Prostate gland (tissue), 2 donors: ENCODE measurements around the gene ADK.

Source experiments
- CTCF ChIP-seq, 4 experiments: fragments of 200-600 bp in 2 of 4; fragments of 450-650 bp in 2 of 4; sonication (generic) in 2 of 4; IDR thresholded peaks; 1 replicate in 3 of 4; 2 replicates in 1 of 4; pipeline ENCODE4 v1.5.1; 2016 to 2019; ENCODE audit warnings: antibody characterized with exemption in 4 of 4, mild to moderate bottlenecking in 2 of 4, moderate library complexity in 2 of 4
- POLR2A ChIP-seq: fragments of 450-650 bp; IDR thresholded peaks from one replicate; pipeline ENCODE4 v1.6.1; 2016; ENCODE audit warnings: antibody characterized with exemption, mild to moderate bottlenecking
- POLR2AphosphoS5 ChIP-seq: sonication (generic); formaldehyde crosslinking; IDR thresholded peaks from one replicate; pipeline ENCODE4 v1.6.1; 2017; ENCODE audit warnings: antibody characterized with exemption

- TF ChIP-seq CTCF (IDR thresholded peaks at IDR 0.05) (no peak), POLR2AphosphoS5 (no peak), POLR2A (no peak)
These were observed 179.6 kb downstream of the ADK start for GRCh38 chr10:74330646-74331045.
